ENCODE results near the gene MSL2.
"Not testable (repeated sequence)": the region's sequence is repeated elsewhere in the genome, so short reads cannot be mapped to it uniquely, and the experiment has no call there.

Gene MSL2

DNA sequence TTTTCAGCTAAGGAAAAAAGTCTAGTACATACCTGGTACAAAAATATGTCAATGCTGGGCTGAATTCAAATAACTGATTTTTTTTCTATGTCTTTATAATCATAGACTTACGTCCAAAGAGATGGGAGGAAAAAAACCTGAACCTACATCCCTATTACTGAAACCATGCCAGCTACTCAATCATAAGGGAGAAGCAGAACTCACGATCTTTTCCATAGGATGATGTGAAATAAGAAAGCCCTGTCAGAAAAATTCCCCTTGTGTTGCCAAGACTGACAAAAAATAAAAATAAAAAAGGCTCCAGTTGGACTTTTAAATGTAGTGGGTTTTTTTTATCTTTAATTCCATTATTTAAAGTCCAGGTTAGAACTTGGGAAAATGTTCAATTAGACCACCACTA, 3.3 kb downstream of the MSL2 start:
- DNase-seq, result no peak

DNA sequence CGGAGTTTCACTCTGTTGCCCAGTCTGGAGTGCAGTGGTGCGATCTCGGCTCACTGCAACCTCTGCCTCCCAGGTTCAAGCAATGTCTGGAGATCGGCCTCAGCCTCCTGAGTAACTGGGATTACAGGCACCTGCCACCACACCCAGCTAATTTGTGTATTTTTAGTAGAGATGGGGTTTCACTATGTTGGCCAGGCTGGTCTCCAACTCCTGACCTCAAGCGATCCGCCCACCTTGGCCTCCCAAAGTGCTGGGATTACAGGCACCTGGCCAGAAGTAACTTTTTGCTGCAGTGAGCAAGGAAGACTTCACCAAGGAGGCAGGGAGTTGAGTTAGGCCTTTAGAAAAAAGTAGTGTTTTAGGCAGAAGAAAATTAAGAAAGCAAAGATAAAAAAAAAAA, 3.9 kb downstream of the MSL2 start:
- DNase-seq, result not testable (repeated sequence)

DNA sequence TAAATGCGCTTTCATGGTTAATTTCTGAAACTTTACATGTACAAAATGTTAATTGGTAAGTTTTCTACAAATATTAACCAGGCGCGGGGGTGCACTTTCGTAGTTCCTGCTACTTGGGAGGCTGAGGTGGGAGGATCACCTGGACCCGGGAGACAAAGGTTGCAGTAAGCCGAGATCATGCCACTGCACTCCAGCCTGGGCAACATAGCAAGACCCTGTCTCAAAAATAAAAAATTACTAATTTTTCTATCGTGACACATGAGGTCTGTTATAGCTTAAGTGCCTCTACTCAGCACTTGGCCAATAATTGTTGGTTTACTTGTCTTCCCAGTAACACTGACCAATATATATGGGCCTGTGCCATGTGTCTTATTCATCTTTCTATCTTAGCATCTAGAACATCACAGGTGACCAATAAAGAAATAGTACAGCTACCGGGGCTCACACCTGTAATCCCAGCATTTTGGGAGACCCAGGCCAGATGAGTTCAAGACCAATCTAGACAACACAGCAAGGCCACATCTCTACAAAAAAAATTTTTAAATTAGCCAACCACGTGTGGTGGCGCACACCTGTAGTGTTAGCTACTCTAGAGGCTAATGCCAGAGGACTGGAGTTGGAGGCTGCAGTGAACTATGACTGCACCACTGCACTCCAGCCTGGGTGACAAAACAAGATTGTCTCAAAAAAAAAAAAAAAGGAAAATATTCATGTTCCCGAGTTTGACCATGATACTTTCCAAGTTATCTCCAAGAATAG, 6.1 kb downstream of the MSL2 start:
- DNase-seq, result no peak

DNA sequence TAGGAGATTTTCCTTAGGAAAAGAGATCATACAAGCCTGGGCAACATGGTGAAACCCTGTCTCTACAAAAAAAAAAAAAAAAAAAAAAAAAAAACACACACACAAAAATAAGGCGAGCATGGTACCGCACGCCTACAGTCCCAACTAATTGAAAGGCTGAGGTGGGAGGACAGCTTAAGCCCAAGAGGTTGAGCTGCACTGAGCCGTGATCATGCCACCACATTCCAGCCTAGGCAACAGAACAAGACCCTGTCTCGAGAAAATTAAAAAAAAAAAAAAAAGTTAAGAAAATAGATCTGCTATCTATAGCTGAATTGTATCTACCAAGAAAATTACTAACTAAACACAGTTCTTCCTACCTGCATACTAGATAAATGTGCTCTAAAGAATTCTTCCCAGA, 7.1 kb downstream of the MSL2 start:
- DNase-seq, result no peak

DNA sequence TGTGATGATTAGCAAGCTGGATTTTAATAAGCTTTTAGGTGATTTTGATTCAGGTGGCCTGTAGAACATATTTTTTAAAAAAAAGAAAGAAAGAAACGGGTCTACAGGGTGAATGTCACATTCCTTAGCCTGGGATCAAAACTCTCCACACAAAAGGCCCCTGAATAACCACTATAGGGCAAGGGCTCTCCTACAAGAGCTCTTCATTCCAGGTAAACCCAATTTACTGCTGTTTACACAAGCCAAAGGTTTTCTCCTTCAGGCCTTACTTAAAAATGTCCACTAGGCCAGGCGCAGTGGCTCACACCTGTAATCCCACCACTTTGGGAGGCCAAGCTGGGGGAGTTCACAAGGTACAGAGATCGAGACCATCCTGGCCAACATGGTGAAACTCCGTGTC, 8.3 kb downstream of the MSL2 start:
- DNase-seq, result no peak

DNA sequence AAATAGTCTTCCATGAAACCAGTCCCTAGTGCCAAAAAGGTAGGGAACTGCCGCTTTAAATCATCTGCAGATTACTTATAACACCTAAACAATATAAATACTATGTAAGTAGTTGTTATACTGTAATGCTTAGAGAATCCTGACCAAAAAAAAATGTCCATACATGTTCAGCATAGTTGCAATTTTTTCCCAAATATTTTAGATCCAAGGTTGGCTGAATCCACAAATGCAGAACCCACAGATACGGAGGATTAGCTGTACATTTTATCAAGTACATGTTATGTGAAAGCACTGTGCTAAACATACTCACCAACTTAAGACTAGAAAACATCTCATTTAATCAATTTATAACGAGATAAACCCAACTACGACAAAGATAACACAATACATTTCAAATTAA, 9.3 kb downstream of the MSL2 start:
- DNase-seq, result no peak

DNA sequence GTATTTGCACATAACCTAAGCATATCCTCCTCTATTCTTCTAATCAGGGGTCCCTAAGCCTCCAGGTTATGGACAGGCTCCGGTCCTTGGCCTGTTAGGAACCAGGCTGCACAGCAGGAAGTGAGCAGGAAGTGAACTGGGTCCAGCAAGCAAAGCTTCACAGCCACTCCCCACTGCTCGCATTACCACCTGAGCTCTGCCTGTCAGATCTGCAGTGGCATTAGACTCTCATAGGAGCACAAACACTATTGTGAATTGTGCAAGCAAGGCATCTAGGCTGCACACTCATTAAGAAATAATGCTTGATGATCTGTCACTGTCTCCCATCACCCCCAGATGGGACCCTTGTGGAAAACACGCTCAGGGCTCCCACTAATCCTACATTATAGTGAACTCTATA, 9.8 kb downstream of the MSL2 start:
- no peak for DNase-seq

DNA sequence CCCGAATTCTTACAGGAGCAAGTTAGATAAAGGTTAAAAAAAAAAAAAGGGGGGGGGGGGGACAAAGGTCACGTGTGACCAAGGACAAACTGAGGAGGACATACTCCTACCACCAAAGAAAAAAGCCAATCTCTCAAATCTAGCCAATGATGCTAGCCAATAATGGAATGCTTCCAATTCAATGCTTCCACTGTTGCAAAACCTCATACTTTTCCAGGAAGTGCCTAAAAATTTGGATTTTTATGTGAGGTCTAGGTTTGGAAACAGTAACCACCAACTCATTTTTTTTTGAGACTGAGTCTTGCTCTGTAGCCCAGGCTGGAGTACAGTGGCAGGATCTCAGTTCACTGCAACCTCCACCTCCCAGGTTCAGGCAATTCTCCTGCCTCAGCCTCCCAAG, 11.4 kb downstream of the MSL2 start:
- no peak for DNase-seq

DNA sequence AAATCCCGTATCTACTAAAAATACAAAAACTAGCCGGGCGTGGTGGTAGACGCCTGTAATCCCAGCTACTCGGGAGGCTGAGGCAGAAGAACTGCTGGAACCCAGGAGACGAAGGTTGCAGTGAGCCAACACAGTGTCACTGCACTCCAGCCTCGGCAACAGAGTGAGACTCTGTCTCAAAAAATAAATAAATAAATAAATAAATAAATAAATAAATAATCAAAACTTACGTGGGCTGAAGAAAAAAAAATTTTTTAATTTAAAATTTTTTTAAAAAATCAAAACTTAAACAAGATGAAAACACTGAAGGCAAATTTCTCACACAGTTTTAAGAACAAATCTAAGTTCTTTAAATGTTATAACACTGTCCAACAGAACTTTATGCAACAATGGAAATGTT, 14.4 kb downstream of the MSL2 start:
- DNase-seq, result no peak

DNA sequence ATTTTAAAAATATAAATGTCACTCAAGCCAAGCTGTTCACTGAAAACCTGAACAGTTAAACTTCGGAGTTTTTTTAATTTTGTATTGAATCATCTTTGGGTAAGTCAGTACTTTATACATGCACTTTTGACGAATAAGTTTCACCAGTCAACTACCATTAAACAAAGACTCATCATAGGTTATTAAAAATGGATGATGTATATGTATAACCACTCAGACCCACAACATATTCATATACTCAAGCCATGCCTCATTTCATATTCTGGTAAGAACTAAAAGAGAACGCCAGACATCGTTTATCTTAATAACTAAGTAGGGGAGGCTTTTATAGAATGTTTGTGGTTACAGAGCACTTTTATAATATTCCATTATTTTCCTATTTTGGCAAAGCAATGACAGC, 18.3 kb downstream of the MSL2 start:
- DNase-seq, result no peak

DNA sequence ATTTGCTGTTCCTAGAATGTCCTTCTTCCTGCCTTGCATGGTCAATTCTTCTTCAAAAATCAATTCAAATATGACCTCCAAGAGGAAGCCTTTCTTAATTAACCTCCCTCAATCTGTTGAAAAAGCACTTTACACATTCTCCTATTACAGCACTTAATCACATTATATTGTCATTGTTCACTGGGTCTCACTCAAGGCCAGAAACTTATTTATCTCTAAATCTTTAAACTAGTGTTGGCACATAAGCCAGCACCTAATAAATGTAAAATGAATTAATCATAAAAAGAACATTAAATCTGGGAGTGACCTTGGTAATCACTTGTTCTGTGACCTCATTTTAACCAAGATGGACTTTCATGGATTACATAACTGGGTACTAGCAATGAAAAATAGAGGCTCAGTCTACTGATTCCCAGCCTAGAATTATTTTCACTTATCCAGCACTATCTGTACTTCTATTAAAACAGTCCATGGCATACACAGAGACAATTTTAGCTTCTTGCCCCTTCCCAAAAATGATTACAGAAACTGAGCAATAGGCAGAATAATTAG, 22.1 kb downstream of the MSL2 start:
- DNase-seq, result no peak

DNA sequence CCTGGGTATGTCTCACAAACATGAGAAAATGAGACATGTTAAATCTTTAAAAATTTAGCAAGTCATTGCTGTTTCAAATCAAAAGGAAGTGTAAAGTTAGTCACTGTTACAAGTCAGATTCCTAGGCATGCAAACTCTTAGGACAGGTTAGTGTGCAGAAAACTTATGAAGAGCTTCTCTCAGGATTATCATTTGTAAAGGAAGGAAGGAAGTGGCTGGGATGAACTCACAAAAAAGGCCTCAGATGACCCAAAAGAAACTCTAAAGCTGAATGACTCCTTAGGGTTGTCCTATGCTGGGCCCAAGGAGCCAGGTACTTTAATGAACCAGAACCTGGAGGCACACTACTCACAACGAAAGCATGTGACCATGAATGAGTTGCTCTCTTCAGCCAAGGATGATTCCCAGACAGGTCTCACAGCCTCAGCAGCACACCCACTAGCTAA, 25.0 kb downstream of the MSL2 start:
- no peak for DNase-seq

DNA sequence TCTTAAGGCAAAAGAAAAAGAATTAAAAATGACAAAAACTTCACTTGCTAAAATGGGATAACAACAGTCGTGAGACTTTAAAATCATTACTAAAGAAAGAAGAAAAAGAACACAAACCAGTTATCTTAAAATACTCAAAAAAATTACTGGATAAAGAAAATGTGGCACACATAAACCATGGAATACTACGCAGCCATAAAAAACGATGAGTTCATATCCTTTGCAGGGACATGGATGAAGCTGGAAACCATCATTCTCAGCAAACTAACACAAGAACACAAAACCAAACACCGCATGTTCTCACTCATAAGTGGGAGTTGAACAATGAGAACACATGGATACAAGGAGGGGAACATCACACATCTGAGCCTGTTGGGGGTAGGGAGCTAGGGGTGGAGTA, 27.9 kb downstream of the MSL2 start:
- not testable (repeated sequence) for DNase-seq

DNA sequence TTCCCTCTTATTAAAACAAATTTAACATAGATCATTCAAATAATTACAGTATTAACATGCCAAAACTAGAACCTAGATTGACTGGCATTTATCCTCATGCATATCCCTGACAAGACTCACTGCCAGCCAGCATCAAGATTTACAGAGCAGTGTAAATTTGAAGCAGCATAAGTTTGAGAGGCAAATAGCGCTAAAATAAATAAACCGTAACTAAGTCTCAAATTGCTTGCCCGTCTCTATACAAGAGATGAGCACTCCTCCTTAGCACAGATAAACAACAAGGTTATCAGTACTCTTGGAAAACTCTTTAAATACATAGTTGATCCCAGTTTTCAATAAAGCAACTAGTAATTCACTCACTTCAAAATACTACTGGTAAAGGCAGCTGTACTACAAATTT, 29.6 kb downstream of the MSL2 start:
- no peak for DNase-seq

DNA sequence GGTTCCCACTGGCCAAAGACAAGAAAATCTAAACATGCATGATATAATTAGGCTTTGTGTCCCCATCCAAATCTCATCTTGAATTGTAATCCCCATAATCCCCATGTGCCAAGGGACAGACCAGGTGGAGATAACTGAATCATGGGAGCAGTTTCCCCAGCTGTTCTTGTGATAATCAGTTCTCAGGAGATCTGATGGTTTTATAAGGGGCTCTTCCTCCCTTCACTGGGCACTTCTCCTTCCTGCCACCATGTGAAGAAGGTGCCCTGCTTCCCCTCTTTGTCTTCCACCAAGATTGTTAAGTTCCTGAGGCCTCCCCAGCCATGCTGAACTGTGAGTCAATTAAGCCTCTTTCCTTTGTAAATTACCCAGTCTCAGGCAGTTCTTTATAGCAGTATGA, 32.5 kb downstream of the MSL2 start:
- peak; percentile 81 for DNase-seq

DNA sequence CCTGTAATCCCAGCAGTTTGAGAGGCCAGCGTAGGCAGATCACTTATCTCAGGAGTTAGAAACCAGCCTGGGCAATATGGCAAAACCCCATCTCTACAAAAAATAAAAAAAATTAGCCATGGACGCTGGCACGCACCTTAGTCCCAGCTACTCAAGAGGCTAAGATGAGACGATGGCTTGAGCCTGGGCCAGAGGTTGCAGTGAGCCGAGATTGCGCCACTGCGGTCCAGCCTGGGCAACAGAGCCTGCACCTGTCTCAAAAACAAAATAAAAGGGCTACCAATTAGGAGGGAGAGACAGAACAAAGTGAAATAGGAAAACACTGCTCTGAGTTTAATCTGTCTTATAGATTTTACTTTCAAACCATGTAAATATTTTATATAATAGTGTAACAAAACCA, 33.8 kb downstream of the MSL2 start:
- DNase-seq, result no peak

DNA sequence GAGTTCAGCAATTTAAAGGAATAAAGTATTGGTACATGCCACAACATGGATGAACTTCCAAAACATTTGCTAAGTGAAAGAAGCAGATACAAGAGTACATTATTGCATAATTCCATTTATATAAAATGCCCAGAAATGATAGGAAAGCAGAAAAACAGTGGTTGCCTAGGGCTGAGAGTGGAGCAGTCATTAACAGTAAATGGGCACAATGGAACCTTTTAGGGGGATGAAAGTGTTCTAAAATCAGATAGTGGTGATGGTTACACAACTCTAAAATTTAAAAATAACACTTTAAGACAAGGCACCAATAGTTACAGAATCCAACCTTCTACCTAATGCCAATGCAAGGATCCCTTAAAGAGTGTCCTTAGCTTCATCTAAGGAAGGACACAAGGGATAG, 34.6 kb downstream of the MSL2 start:
- no peak for DNase-seq

DNA sequence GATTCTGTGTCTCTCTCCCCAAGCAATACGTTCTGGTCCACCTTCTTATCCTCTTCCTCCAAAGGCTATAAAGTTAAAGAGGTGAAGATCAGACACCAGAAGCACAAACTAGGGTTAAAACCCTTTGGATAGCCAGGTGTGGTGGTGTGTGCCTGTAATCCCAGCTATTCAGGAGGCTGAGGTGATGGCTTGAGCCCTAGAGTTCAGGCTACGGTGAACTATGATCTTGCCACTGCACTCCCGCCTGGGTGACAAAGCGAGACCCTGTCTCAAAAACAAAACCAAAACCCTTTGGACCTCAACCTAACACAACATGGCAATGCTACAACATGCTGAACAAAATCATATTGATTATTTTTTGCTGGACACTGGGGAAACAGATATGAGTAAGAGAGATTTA, 43.2 kb downstream of the MSL2 start:
- DNase-seq, result no peak

DNA sequence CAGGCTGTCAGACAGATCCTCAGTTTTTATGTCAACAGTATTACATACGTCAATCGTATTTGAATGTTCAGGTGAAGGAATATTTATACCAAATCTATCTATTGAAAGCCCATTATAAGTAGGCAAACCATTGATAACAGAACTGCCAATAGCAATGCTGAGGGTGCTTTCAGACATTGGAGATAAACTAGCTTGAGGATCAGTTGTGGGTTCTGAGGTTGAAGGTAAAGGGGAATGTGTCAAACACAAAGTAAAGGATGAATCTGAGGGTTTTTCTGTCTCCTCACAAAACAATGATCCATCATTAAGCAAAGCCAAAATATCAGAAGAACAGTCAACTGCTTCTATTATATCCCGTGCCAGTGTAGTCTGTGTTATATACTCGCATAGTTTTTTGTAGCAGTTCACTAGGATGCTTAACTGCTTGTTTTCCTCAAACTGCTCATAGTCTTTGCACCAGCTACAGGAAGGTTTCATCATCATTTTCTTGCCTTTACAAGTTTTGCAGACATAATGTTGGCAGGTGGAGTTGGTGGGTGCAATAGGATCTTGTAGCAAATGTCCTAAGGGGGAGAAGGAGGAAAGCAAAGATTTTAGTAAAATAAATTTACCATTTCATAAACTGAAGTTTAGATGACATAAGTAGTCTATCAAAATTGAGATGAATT, 43.8 kb downstream of the MSL2 start:
- no peak for DNase-seq

DNA sequence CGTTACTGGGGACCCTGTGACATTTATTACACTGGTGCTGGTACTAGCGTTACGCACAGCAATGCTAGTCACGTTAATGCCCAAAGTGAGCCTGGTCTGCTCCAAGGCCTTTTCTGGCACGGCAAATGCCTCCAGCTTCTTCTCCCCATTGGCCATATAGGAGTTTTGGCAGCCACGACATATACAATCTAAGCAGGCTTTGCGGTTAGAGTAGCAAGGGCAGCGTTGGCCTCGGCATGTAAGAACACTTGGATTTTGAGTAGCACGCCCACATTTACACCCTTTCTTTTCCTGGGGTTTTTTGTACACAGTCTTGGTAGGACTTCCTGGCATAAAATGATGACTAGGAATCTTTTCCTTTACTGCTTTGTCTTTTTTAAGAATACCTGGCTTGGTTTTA, 44.9 kb downstream of the MSL2 start:
- DNase-seq, result no peak

DNA sequence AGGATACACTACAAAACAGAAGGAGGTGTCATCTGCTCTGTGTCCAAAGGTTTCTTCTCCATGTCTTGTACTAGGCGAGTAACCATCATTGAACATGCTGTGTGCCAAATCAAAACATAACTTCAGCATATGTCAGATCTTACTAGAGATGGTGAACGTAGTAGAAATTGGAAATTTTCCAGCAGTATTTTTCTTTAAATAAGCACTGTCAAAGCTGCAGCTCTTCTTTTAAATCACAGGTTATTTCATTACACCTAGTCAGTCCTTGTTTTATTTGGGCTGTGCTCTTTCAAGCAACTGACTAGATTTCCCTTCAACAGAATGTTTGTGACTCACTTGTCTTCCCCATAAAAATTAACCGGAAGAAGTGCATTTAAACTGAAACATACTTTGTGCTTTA, 46.5 kb downstream of the MSL2 start:
- no peak for DNase-seq

DNA sequence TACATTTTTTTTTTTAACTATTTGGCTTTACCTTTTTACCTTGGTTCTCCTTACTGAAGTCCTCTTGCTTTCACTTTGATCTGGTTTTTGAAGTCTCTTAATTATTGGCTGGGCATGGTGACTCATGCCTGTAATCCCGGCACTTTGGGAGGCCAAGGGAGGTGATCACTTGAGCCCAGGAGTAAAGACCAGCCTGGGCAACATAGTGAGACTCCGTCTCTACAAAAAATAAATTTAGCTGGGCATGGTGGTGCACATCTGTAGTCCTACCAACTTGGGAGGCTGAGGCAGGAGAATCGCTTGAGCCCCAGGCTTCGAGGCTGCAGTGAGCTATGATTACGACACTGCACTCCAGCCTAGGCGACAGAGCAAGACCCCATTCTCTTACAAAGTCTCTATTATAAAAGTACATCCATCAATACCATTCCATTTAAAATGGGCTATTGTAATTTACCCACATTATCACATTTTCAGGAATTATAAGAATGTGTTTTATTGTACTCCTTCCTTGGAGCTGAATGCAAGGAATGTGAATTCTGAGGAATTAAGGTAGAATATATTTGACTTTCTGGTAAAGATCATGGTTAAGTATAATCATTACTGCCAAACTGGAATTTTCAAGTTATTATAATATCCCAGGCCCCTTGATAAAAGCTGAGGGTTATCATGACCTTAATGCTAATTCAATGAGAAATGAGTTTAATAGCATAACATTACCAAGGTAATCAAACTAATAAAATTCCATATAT, 49.0 kb downstream of the MSL2 start:
- DNase-seq, result no peak

DNA sequence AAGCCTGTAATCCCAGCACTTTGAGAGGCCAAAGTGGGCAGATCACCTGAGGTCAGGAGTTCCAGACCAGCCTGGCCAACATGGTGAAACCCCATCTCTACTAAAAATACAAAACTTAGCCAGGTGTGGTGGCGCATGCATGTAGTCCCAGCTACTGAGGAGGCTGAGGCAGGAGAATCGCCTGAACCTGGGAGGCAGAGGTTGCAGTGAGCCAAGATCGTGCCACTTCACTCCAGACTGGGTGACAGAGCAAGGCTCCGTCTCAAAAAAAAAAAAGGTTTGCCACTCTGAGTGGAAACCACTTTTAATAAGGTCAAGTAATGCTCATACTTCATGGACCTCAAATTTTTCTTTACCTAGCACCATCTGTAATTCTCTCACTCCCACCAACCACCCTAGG, 51.7 kb downstream of the MSL2 start:
- not testable (repeated sequence) for DNase-seq

DNA sequence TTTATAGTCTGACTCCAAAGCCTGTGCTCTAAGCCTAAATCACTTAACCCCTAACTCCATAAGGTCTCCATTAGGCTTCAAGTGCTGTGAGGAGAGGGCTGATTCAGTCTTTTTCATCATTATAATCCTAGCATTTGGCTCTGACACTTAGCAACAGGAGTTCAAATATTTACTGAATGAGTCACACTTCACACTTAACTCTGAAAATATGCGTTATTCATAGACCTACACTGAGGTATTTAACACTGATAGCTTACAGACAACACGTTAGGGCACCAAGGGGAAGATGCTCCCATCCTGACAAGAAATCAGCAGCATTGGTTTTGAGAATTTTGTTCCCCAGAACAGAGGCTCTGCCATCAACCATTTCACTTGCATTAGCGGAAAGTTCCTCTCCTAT, 53.5 kb downstream of the MSL2 start:
- no peak for DNase-seq

All from NCI-H524 treated with DMSO at 0.1 percent for 48 hours (cell line).